CD4-positive, alpha-beta T cell (primary cell): ENCODE data around the gene ANKRD6. TPM values are rescaled to one million over a fixed set of nuclear protein-coding genes. Genes with fewer than 3 reads are reported as not detected.

Experiments used
- ATAC-seq: fragments of 200-7000 bp; cut with Tn5 transposase; one replicate; pipeline ENCODE4 v1.10.0; 2022; ENCODE audit warnings: mild to moderate bottlenecking; ENCODE audit not compliant: poor library complexity
- CTCF ChIA-PET: fragments of 350-600 bp; sonication (Branson Sonifier 250); formaldehyde crosslinking; loops from one replicate; lab custom pipeline; 2021; ENCODE audit warnings: antibody characterized with exemption, inconsistent platforms; lab: Charles Lee
- POLR2A ChIA-PET: fragments of 350-600 bp; sonication (Branson Sonifier 250); formaldehyde crosslinking; loops from one replicate; lab custom pipeline; 2021; ENCODE audit warnings: antibody characterized with exemption, inconsistent platforms; lab: Charles Lee
- DNase-seq, 14 experiments: peaks; one replicate each; pipeline ENCODE4 v3.0.0-alpha.2; 2013 to 2020; ENCODE audit warnings: mixed read lengths in 2 of 14
- H3K27ac ChIP-seq, 2 donors: one replicate each; pipeline versions ENCODE4 v1.5.1 to v1.7.0; 2013; ENCODE audit warnings: low read length in 2 of 2, low read depth in 1 of 2, mild to moderate bottlenecking in 1 of 2
- H3K27me3 ChIP-seq, 2 experiments: 1 replicate in 1 of 2; 2 replicates in 1 of 2; pipeline versions ENCODE4 v1.6.1 to v1.7.0; 2013; ENCODE audit warnings: low read length in 2 of 2, control low read depth in 1 of 2, mild to moderate bottlenecking in 1 of 2, moderate library complexity in 1 of 2; ENCODE audit not compliant: insufficient read depth in 2 of 2, control insufficient read depth in 1 of 2
- H3K36me3 ChIP-seq: one replicate; pipeline ENCODE4 v1.6.1; 2013; ENCODE audit warnings: low read length, control low read depth; ENCODE audit not compliant: insufficient read depth
- H3K4me1 ChIP-seq: one replicate; pipeline ENCODE4 v1.6.1; 2013; ENCODE audit warnings: low read length, control low read depth; ENCODE audit not compliant: insufficient read depth
- H3K4me3 ChIP-seq: one replicate; pipeline ENCODE4 v1.5.1; 2013; ENCODE audit warnings: mild to moderate bottlenecking, low read length, moderate library complexity
- H3K9me3 ChIP-seq, 2 experiments: 1 replicate in 1 of 2; 2 replicates in 1 of 2; pipeline versions ENCODE4 v1.6.1 to v1.7.0; 2013; ENCODE audit warnings: low read length in 2 of 2, mild to moderate bottlenecking in 2 of 2, control low read depth in 1 of 2, moderate library complexity in 1 of 2; ENCODE audit not compliant: control insufficient read depth in 1 of 2, insufficient read depth in 1 of 2
- H3K27ac Mint-ChIP-seq: one replicate; pipeline ENCODE4 v1.8.0; 2020; ENCODE audit warnings: mixed read lengths
- H3K27me3 Mint-ChIP-seq: one replicate; pipeline ENCODE4 v1.8.0; 2021; ENCODE audit warnings: mixed read lengths
- H3K36me3 Mint-ChIP-seq: one replicate; pipeline ENCODE4 v1.8.0; 2021; ENCODE audit warnings: low read depth, mixed read lengths
- H3K4me1 Mint-ChIP-seq: one replicate; pipeline ENCODE4 v1.8.0; 2021; ENCODE audit warnings: low read depth, mixed read lengths
- H3K4me3 Mint-ChIP-seq: one replicate; pipeline ENCODE4 v1.8.0; 2020; ENCODE audit warnings: mild to moderate bottlenecking, mixed read lengths
- H3K9me3 Mint-ChIP-seq: one replicate; pipeline ENCODE4 v1.8.0; 2020; ENCODE audit warnings: mixed read lengths
- intact Hi-C, 2 experiments: fragments of 100-400 bp; cut with DNase I in 1 of 2; cut with micrococcal nuclease in 1 of 2; formaldehyde crosslinking; loops; one replicate each; pipeline versions ENCODE4 v1.15.1 to v1.9.0; 2023 to 2025; cut with DNase I, micrococcal nuclease
- total RNA-seq, 174 experiments: library from RNA in 2 of 174; stranded (reverse) in 2 of 174; gene quantifications; one replicate each; pipeline ENCODE4 v1.2.3 and lab custom pipeline; 2021 to 2026
- TF ChIP-seq, protein P1 (sequence below): fragments of 200-600 bp; IDR thresholded peaks from one replicate; pipeline ENCODE4 v1.8.0; 2022; ENCODE audit warnings: antibody characterized with exemption, mild to moderate bottlenecking

ANKRD6 gene
- total RNA-seq, 2 experiments from 2014 or later, result 3.8 to 4.8 TPM

DNA sequence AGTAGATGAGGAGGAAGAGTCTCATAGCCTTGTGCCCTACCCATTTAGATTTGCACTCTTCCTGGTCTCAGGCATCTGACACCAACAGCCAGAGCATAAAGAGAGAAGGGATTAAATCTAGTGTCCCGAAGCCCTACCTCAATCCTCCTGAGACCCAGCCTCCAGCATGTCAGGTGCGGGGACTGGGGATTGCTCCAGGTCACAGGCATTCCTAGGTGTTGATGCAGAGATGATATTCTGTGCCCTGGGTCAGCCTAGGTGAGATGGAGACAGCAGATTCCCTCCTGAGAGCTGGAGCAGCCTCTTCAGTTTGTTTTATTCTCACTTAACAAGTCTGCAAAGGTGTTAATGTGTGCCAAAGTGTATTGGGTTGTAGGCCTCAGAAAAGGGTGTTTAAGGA is 89.8 kb downstream of the ANKRD6 start:
- Histone ChIP-seq H3K9me3 (no peaks in the 10 kb centered on the region), H3K4me1 (peaks cover 3% of the 10 kb centered on the region), H3K36me3 (no peaks in the 10 kb centered on the region), H3K27me3 (no peaks in the 10 kb centered on the region), H3K27ac (no peak overlapping the region), H3K4me3 (no peak overlapping the region)
- POLR2A ChIA-PET, result no interaction called here
- Mint-ChIP-seq H3K36me3 (no peaks in the 10 kb centered on the region), H3K9me3 (no peaks in the 10 kb centered on the region), H3K27ac (no peak overlapping the region), H3K27me3 (no peaks in the 10 kb centered on the region), H3K4me3 (no peak overlapping the region), H3K4me1 (no peaks in the 10 kb centered on the region)
- DNase-seq (no peak), ATAC-seq (no peak)
- TF ChIP-seq, protein P1, sequence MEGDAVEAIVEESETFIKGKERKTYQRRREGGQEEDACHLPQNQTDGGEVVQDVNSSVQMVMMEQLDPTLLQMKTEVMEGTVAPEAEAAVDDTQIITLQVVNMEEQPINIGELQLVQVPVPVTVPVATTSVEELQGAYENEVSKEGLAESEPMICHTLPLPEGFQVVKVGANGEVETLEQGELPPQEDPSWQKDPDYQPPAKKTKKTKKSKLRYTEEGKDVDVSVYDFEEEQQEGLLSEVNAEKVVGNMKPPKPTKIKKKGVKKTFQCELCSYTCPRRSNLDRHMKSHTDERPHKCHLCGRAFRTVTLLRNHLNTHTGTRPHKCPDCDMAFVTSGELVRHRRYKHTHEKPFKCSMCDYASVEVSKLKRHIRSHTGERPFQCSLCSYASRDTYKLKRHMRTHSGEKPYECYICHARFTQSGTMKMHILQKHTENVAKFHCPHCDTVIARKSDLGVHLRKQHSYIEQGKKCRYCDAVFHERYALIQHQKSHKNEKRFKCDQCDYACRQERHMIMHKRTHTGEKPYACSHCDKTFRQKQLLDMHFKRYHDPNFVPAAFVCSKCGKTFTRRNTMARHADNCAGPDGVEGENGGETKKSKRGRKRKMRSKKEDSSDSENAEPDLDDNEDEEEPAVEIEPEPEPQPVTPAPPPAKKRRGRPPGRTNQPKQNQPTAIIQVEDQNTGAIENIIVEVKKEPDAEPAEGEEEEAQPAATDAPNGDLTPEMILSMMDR, result no peak
- CTCF ChIA-PET, result no interaction called here
- intact Hi-C loops, result no loop called here

DNA sequence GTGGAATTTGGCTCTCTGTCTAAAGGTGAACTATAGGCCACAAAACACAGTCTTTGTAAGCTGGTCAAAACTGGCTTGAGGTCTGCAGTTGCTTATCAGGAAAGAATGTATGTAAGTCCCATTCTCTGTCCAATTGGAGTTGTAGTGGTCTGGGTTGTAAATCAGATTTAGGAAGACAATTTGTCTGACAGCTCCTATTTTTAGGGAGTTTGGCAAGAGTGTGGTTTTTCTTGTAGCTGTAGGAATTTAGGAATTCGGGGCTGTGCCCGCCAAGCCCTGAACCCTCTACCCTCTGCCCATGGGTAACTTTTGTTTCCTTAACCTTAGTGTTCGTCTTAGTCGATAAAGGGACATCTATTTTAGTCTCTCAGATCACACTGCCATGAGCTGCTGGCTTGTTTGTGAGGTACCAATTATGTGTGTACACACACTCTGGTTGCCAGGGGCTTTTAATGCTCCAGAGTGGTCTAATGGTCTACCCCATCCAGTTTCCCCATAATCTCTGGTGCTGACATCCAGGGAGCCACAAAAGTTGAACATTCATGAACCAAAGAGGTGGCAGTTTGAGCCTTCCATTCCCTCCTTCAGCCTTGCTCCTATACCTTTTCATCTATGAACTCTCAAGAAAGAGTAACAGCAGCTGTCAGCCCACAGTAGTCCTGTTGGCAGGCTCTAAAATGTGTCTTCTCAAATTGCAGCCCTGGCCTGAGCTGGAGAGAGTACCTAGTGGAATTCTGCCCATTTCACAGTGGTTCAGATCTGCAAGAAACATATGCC is 93.0 kb downstream of the ANKRD6 start:
- Histone ChIP-seq H3K9me3 (no peaks in the 10 kb centered on the region), H3K27ac (no peak overlapping the region), H3K4me1 (peaks cover 4% of the 10 kb centered on the region), H3K27me3 (no peaks in the 10 kb centered on the region), H3K4me3 (no peak overlapping the region), H3K36me3 (no peaks in the 10 kb centered on the region)
- no peak overlapping the region for H3K27ac Mint-ChIP-seq
- intact Hi-C loops, result no loop called here
- CTCF ChIA-PET, result no interaction called here
- no peaks in the 10 kb centered on the region for H3K27me3 Mint-ChIP-seq
- no peaks in the 10 kb centered on the region for H3K4me1 Mint-ChIP-seq
- DNase-seq (no peak), ATAC-seq (no peak)
- H3K36me3 Mint-ChIP-seq, result no peaks in the 10 kb centered on the region
- no peaks in the 10 kb centered on the region for H3K9me3 Mint-ChIP-seq
- no peak overlapping the region for H3K4me3 Mint-ChIP-seq
- POLR2A ChIA-PET, result no interaction called here
- TF ChIP-seq, protein P1, result no peak

DNA sequence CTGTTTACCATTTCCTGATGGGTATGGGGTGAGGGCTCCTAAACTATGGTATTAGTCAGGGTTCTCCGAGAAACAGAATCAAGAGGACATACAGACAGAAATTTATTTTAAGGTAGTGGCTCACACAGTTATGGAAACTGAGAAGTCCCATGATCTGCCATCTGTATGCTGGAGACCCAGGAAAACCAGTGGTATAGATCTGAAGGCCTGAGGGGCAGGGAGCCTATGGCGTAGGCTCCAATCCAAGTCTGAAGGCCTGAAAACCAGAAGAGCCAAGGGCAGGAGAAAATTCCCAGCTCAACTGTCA is 93.6 kb downstream of the ANKRD6 start:
- ChIA-PET POLR2A (no interaction called here), CTCF (no interaction called here)
- H3K27me3 Mint-ChIP-seq, result no peaks in the 10 kb centered on the region
- Histone ChIP-seq H3K36me3 (no peaks in the 10 kb centered on the region), H3K27me3 (no peaks in the 10 kb centered on the region), H3K4me1 (peaks cover 4% of the 10 kb centered on the region), H3K27ac (no peak overlapping the region), H3K4me3 (no peak overlapping the region), H3K9me3 (no peaks in the 10 kb centered on the region)
- no peaks in the 10 kb centered on the region for H3K9me3 Mint-ChIP-seq
- H3K4me3 Mint-ChIP-seq, result no peak overlapping the region
- no peaks in the 10 kb centered on the region for H3K4me1 Mint-ChIP-seq
- no peak overlapping the region for H3K27ac Mint-ChIP-seq
- ATAC-seq, result no peak
- intact Hi-C loops, result no loop called here
- H3K36me3 Mint-ChIP-seq, result no peaks in the 10 kb centered on the region
- TF ChIP-seq, protein P1, result no peak
- no peak for DNase-seq
